GM18520 (cell line): ENCODE data around the gene DLGAP4.

Experiments used
- ATAC-seq: cut with Tn5 transposase; IDR thresholded peaks from one replicate; pipeline ENCODE4 v1.9.1; 2021; ENCODE audit not compliant: unreplicated experiment

DLGAP4 gene

DNA sequence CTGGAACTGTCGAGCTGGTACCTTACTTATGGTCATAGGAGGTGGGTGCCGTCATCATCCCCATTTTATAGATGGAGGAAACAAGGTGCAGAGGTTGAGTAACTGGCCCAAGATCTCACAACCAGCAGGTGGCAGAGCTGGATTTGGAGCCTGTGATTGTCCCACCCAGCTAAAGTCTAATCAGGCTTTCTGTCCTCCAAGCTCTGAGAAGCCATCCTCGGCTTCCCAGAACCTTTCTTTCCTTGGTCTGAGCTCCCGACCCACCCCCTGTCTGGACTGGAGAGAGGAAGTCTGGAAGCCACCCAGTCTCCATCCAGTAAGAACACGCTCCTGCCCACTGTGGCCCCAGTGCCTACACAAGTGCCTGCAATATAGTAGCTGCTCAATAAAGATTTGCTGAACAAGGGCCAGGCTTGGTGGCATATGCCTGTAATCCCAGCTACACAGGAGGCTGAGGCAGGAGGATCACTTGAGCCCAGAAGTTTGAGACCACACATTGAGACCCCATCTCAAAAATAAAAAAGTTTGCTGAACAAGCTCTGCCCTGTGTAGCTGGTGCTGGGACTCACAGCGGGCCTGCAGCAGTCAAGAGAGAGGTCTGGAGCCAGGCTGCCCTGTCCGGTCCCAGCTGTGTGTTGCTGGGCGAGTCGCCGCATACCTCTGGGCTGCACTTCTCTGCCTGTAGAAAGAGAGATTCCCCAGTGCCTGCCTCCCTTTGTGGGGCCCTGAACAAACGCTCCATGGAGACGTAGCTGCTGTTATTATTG lies 32.5 kb upstream of the DLGAP4 start:
- ATAC-seq: no peak

DNA sequence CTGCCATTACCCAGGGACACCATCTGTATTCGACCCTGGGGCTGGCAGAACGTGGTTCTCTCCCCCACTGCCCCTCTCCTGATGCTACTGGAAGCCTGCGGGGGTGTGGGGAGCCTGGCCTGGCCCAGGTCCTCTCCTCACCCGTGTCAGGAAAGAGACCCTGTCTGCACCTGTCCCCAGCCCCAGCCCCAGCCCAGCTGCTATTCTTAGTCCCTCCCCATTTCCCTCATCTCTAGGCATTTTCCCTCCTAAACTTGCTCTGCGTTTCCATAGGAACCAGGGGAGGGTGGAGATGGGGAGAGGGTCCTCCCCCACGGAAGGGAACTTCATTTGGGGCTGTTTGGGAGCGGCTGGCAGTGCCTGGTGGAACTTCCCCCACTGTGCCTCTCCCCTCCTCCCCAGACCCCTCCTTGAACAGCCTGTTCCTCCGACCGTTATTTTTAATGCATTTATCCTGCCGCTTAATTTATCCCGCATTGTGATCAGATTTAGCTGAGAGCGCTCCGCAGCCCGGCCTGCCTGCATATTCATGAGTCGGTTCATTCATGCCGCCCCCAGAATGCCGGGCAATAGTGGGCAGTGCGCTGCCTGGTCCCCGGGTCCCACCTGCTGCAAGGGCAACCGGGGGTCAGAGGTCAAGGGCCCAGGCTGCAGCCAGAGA lies 31.8 kb upstream of the DLGAP4 start:
- no peak for ATAC-seq

DNA sequence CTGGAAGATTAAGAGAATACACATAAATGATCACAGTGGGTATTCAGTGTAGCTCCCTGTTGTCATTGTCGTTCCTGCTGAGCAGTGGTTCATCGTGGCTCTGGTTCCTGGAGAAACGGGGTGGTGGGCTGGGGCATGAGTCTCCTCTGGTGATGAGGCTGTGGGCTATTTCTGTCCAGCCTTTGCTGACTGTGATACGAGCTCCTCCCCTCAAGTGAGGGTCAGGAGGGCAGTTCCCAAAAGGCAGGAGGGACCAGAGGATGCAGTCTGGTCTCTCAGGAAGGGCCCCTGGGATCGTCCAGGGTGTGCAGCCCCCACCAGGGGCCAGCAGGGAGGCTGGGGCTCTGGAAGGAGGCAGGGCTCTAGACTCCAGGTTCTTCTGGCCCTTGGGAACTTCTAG lies 31.1 kb upstream of the DLGAP4 start:
- ATAC-seq: no peak

DNA sequence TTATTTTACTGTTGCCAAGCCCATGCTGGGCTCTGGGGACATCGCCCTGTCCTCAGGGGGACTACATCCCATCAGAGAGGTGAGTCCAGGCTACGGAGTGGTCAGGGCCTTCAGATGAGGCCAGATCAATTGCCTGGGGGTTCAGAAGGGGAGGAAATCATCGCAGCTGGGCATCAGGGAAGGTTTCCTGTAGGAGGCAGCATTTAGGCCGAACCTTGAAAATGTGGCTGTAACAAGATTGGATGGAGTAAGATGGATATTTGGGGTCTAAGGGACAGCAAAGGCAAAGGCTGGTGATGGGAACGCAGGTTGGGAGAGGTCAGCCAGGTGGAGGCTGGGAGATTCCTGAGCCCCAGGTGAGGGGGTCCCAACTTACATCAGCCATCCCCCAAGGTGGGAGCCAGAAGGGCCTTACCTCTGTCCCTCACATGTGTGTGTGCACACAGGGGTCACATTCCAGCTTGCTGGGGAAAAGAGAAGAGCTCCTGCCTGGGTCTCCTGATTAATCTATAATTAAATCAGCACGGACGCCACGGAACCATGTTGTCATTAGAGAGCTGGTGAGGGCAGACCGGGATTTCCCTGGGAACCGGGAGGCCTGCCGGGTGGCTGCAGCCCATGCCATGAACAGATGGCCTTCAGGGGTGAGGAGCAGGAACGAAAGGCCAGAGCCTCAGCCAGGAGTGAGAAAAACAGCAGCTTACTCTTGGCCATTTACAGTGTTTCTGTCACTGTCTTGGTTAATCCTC lies 30.5 kb upstream of the DLGAP4 start:
- ATAC-seq: no peak

DNA sequence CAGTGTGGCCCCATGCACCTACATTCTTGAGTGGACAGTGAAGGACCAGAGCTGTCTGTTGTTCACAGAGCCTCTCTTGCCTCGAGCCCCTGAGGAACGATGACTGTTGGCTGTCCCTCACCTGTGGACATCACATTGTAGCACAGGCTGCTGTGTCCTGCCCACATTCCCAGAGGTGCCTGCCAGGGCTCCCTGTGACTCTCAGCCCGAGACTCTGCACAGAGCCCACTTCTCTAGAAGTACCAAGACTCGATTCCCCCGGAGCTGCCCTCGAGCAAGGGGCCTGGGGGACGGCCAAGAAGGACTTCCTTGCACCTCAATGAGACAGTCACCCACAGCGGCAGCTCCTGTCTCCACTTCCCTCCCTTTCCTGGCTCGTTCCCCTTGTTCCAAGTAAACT lies 28.6 kb upstream of the DLGAP4 start:
- no peak for ATAC-seq

DNA sequence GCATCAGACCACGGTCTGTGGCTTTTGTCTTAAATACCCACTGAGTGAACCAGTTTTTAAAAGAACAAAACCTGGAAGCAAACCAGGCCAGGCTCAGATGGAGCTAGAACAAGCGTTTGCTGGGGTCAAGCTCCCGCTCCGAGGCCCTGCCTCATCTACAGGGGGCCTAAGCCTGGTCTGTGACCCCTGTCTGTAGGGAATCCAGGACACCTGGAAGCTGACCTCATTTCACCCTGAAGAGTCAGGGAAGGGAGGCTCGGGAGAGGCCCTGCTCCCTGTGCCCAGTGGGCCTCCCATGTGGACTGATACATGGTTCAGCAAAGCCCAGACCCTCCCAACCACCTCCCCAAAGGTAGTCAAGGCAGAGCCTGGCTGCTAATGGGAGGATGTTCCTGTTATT lies 26.8 kb upstream of the DLGAP4 start:
- ATAC-seq: no peak

DNA sequence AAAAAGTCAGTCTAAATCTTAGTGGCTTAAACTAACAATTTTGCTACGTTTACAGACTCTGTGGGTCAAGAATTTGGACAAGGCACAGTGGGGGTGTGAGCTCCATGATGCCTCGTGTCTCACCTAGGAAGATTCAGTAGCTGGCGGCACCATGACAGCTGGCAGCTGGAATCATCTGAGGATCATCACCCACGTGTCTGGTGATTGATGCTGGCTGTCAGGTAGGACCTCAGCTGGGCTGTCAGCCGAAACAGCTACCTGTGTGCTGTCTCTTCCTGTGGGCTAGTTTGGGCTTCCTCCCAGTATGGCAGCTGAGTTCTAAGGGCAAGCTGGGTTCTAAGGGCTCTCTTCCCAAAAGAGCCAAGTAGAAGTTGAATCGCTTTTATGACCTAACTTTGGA lies 26.4 kb upstream of the DLGAP4 start:
- ATAC-seq: no peak

DNA sequence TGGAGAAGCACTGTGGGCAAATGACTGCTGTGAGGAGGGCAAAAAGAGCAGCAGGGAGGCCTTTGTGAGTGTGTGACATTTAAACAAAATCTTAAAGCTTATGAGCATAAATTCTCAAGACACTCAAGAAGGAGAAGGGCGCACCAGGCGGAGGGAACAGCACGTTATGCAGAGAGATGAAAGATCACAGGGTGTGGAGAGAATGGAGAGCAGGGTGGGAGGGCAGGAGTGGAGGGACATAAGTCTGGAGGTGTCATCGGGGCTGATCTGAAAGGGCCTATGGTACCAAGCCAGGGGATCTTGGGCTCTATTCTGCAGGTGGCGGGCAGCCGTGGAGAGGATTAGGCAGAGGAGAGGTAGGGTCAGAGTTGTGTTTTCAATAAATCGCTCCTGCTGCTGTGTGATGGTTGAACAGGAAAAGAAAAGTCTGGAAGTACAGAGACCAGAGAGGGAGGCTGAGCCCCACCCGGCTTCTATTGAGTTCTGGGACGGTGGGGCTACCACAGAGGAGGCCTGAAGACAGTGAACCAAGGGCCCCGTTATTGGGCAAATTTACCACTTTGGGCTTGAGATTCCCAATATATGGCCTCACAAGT lies 24.3 kb upstream of the DLGAP4 start:
- ATAC-seq: no peak

DNA sequence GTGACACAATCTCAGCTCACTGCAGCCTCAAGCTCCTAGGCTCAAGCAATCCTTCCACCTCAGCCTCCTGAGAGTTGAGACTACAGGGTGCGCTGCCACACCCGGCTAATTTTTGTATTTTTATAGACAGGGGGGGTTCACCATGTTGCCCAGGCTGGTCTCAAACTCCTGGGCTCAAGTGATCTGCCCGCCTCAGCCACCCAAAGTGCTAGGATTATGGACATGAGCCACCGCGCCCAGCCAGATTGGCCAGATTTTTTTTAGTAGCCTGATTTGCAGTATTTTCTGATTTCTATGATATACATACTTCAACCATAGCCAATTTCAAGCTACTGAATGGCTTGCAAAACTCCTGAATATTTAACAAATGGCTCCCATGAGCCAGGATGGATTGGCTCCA lies 21.4 kb upstream of the DLGAP4 start:
- ATAC-seq: no peak

DNA sequence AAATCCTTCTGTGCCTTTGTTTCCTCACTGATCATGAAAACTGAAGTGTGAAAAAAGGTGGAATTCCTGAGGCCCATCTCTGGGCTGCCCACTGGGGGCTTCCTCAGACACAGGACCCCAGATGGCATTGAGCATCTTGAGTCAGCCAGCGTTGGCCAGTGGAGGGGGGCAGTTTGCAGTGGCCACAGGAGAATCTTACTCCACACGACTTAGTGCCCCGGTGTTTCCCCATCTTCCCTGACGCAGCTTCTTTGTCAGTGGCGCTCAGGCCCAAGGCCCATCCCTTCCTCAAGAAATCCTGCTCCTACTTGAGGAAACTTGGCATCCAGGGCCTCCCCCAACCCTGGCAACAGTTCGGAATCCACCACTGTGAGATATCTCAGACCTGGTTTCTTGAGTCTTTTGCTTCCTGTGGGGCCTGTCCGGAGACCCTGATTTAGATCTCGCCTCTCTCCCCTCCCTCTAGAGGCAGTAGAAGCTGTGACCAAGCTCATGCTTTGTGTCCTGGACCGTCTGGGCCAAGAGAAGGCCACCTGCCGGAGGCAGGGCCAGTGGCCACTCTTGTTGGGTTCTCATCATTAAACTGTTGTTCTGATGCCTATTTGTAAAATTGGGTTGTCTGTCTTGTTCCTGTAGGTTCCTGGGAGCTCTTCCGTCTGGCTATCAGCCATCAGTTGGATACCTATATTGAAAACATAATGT lies 20.2 kb upstream of the DLGAP4 start:
- no peak for ATAC-seq

DNA sequence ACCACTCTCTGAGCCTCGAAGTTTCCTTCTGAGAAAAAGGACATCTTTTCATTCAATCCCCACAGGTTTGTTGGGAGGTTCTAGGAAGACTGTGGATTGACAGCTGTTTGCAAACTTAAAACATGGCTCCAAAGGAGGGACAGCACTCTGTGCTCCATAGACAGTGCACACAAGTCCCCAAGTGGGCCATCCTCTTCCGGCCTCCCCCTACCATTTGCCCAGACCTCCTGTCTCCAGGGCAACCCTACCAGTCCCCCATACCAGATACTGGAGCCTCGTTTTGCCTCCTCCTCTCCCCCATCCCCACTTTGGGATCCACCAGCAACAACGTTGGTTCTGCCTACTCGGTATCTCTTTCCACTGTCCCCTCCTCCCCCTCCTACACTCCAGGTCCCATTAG lies 8.5 kb upstream of the DLGAP4 start:
- ATAC-seq: no peak

DNA sequence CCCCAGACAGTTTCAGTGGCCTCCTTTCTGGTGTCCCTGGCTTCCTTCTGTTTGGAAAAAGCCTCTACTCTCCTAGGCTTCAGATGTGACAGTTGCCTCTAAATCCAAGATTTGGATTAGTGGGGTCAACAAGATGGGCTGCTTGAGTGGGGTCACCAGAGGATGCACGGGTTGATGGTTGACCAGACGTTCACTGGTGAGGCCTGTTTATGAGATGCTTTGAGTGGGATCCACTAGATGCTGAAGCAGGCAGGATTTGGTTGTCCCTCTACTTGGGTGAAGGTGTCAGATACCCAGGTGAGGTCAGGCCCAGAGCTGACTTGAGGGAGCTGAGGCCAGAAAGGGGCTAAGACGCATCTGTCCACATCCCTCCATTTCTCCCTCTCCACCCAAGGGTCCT lies 8.1 kb upstream of the DLGAP4 start:
- no peak for ATAC-seq

DNA sequence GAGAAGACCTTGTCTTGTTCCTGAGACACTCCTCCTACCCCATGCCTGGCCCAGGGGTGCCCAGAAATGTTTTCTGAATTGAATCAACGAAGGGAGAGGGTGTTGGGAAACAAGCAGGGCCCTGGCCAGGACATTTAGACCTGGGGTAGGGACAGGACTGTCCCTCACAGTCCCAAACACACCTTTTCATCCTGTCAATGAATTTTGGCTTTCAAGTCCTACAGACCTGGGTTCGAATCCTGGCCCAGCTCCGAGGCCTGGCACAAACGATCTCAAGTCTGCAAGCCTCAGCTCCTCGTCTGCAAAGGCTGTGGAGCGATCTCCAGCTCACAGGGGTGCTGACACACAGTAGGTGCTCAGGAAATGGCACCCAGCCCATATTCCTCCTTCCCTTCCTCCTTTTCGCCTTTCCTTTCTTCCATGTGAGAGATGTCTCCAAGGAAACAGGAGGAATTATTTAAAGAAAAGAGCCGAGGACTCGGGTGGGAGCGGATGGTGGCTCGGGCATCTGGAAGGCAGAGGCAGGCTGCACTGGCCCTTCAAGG lies 7.3 kb upstream of the DLGAP4 start:
- no peak for ATAC-seq

DNA sequence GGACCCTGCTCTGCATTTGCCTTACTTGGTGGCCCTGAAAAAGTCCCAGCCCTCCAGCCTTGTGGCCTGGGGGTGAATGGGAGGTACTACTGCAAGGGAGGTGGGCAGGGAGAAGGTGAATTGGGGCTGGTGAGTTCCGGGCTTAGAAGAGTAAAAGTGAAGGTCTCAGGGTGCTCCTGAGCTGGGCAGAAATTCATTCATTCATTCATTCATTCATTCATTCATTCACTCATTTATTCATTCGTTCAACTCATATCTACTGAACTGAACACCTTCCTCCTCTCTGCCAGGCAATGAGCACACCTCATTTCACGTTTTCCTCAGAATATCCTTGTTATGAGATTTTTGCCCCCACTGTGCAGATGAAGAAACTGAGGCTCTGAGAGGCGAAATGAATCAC lies 6.7 kb upstream of the DLGAP4 start:
- no peak for ATAC-seq

DNA sequence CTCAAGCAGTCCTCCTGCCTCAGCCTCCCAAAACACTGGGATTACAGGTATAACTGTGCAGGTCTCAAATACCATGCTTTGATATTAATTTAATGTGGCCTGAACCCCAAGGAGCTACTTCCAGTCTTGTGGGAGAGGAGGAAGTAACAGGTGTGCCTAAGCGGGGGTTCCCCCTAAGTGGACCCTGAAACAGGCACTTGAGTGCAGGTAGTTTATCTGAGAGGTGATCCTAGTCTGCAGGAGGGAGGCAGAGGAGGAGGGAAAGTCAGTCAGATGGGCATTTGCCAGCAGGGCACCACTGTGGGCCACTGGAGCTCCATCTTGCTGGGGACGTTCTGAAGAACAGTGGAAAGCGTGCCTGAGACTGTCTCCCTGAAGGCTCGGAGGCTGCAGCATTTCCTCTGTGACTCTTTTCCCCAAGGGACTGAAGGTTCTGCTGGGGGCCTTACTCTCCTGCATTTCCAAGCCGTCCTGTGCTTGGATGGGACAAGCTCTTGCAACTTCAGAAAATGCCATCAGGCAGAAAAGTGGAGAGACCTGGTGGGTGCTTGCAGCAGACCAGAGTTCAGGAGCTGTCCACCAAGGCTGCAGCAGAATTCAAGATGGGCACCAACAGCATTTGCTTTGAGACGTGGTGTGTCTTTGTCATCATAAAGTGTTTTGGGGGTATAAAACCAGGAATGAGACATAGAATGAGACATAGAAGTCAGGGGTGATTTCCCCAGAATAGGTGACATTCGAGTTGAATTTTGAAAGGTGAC lies 4.6 kb upstream of the DLGAP4 start:
- ATAC-seq: no peak

DNA sequence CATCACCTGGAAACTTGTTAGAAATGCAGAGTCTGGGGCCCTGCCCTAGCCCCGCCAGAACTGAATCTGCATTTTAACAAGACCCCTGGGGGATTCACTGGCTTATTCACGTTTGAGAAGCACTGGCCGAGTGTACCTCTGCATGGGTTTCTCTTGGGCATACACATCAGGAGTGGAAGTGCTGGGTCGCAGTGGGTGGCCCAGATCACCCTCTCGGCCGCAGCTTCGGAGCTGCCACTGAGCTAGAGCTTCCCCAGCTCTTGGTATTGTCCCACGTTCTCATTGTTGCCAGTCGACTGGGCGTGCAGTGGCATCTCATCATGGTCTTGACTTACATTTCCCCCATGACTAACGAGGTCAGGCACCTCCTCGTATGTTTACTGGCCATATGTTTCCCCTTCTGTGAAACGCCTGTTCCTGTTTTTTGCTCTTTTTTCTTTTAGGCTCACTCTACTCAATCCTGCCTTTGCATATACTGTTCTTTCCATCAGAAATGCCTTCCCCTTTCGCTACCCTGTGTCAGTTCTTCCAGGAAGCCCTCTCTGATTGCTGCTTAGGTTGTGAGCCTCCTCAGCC lies 3.0 kb upstream of the DLGAP4 start:
- no peak for ATAC-seq

DNA sequence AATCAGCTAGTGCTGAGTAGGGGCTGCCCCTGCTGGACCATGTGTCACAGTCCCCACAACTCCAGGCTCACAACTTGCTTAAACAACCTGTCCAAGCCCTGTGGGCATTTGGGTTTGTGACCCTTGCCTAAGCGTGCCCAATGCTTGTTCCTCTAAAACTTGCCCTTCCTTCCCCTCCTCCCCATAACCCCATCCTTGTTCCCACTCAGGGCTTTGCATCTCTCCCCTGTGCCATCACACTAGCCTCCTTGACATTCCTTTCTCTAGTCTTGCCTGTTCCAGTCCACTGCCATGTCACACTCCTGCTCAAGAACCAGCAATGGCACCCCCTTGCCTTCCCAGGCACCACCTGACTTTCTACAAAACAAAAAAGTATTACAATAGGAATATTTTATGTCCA lies 2.3 kb upstream of the DLGAP4 start:
- ATAC-seq: no peak

DNA sequence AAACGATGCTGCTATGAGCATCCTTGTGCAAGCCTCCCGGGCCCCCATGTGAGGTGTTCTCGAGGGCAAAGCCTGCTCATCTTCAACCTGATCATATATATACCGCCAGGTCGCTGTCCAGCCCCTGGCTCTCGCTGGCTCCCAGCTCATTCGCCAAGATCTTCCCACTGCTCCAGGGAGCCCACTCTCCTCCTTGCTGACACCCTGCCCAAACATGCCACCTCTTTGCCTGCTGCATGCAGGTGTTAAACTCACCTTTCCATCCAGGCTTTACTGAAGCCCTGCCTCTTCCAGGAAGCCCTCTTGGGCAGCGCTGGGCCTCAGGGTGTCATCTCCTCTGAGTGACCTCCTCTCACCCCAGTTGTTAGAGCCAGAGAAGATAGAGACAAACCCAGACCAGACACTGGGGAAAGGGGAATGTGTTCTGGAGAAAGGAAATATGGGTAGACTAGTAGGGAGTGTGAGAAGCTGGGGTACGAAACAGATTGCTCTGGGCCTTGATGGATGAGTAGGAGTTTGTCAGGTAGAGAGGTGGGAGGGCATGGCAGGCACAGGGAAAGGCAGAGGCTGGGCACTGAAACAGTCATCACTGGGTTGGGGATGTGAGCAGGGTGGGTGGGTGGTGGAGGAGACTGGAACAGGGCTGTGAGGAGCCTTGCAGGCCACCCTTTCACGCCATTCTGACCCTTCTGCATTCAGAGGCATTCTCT lies 1.2 kb upstream of the DLGAP4 start:
- no peak for ATAC-seq
